ENCODE data around the gene ADAMTS17.

The ADAMTS17 gene

DNA sequence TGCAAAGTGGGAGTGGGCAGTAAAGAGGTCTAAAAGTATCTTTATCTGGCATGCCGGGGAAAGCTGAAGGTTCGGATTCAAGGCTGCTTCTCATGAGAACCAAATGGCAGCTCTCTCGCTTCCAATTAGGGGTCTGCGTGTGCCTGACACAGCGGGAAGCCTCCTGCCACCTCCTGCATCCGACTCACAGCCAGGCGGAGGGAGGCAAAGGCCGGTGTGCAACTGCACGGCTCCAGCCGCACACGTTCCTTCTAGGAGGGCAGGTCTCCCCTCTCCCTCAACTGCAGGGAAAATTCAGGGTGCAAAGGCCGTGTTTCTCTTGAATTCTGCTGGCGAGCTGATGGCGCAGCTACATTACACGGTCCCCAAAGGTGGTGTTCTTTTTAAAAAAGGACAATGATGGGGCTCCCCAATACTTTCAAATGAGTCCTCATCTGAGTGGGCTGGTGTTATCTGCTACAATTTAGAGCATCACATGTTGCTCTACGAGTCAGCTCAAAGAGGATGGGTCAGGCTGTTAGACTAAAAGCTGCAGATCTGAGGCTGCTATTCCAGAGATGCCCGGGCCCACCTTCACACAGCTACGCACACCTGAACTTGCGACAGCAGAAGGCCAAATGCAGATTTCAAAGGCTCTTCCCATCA, 226.6 kb downstream of the ADAMTS17 start:
- no peak for DNase-seq (ENCODE audit: low spot score)
- TF ChIP-seq, protein P1, sequence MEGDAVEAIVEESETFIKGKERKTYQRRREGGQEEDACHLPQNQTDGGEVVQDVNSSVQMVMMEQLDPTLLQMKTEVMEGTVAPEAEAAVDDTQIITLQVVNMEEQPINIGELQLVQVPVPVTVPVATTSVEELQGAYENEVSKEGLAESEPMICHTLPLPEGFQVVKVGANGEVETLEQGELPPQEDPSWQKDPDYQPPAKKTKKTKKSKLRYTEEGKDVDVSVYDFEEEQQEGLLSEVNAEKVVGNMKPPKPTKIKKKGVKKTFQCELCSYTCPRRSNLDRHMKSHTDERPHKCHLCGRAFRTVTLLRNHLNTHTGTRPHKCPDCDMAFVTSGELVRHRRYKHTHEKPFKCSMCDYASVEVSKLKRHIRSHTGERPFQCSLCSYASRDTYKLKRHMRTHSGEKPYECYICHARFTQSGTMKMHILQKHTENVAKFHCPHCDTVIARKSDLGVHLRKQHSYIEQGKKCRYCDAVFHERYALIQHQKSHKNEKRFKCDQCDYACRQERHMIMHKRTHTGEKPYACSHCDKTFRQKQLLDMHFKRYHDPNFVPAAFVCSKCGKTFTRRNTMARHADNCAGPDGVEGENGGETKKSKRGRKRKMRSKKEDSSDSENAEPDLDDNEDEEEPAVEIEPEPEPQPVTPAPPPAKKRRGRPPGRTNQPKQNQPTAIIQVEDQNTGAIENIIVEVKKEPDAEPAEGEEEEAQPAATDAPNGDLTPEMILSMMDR (IDR thresholded peaks at IDR 0.05; ENCODE audit: extremely low read depth, missing control alignments): no peak

- TF ChIP-seq, protein P1 (IDR thresholded peaks at IDR 0.05; ENCODE audit: extremely low read depth, missing control alignments): no peak
- no peak for DNase-seq (ENCODE audit: low spot score)
These were observed 227.2 kb downstream of the ADAMTS17 start for GRCh38 chr15:100114571-100114970.

- no peak for DNase-seq (ENCODE audit: low spot score)
- TF ChIP-seq, protein P1 (IDR thresholded peaks at IDR 0.05; ENCODE audit: extremely low read depth, missing control alignments): no peak
These were observed 227.7 kb downstream of the ADAMTS17 start for GRCh38 chr15:100114100-100114499.

DNA sequence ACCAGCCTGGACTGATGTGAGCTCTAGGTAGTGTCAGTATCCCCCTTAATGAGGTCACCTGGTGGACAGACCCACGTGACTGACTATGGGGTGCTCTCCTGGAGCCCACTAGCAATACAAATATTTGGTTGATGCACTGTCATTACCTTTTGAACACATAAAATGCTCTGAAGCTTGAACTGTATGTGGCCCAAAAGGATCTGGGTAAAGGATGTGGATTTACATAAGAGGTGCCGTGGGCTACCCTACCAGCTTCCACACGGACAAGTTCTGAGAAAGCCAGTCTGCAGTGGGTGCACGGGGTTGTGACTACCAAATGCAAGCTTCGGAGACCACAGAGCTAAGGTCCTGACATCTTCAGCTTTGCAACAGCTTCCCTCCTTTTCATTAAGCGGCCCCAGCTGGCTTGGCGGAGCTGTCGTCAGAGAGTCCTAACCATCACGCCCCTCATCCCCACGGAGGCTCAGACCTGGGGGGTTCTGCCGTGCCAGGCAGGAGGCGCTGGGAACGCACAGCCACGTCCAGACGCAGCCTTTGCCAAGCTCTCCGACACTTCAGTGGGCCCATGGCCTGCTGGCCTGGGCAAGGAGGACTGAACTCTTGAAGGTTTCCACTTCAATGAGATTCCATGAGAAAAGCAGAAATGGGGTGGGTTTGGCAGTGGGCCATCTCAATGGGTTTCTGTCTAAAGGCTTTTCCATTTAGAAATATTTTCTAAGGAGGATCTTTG, 228.3 kb downstream of the ADAMTS17 start:
- no peak for DNase-seq (ENCODE audit: low spot score)
- TF ChIP-seq, protein P1 (IDR thresholded peaks at IDR 0.05; ENCODE audit: extremely low read depth, missing control alignments): no peak

- TF ChIP-seq, protein P1 (IDR thresholded peaks at IDR 0.05; ENCODE audit: extremely low read depth, missing control alignments): no peak
- no peak for DNase-seq (ENCODE audit: low spot score)
These were observed 229.0 kb downstream of the ADAMTS17 start for GRCh38 chr15:100112636-100113305.

DNA sequence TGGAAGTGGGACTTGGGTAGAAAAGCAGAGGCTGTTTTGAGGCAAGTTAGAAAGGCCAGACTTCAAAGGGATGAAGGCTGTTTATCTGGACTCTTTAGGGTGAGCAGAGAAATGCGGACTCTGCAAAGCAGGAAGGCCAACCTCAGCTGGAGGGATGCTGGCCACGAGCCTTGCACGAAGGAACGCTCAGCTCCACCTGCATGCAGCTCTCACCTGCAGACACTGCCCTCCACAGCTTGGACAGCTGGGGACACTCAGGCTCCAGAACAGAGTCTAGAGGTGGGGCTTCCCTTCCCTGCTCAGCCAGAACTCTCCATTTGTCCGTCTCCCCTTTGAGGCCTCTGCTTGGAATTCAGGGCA, 229.7 kb downstream of the ADAMTS17 start:
- DNase-seq (ENCODE audit: low spot score): no peak
- TF ChIP-seq, protein P1 (IDR thresholded peaks at IDR 0.05; ENCODE audit: extremely low read depth, missing control alignments): no peak
